Activated naive CD4-positive, alpha-beta T cell treated with anti-CD3 and anti-CD28 coated beads, Interleukin-2, amount 50 U/mL, for 24 hours (primary cell): ENCODE data around the gene NAALAD2.
A peak's percentile ranks its signal among the peaks of the same experiment; 100 is the strongest.
"Not testable (repeated sequence)": the region's sequence is repeated elsewhere in the genome, so short reads cannot be mapped to it uniquely, and the experiment has no call there.

ENCODE experiments used
- H3K27ac Mint-ChIP-seq: one replicate; pipeline ENCODE4 v1.8.0; 2021; ENCODE audit warnings: mild to moderate bottlenecking, mixed read lengths
- H3K27me3 Mint-ChIP-seq: one replicate; pipeline ENCODE4 v1.8.0; 2021; ENCODE audit warnings: mixed read lengths
- H3K36me3 Mint-ChIP-seq: one replicate; pipeline ENCODE4 v1.8.0; 2021; ENCODE audit warnings: mixed read lengths
- H3K4me1 Mint-ChIP-seq: one replicate; pipeline ENCODE4 v1.8.0; 2021; ENCODE audit warnings: mixed read lengths
- H3K4me3 Mint-ChIP-seq: one replicate; pipeline ENCODE4 v1.8.0; 2021; ENCODE audit warnings: mild to moderate bottlenecking, mixed read lengths
- H3K9me3 Mint-ChIP-seq: one replicate; pipeline ENCODE4 v1.8.0; 2021; ENCODE audit warnings: mixed read lengths

Gene NAALAD2

GRCh38 chr11:90134478-90135003 is at the start of gene NAALAD2:
TSS of gene NAALAD2 (plus strand) at chr11:90134663. CDS start at chr11:90134759, 96 bp downstream.
- Mint-ChIP-seq H3K36me3 (no peaks in the 10 kb centered on the region), H3K4me3 (peak within 1 kb of the TSS; percentile 28), H3K9me3 (no peaks in the 10 kb centered on the region), H3K4me1 (peaks cover 15% of the 10 kb centered on the region), H3K27ac (no peak within 1 kb of the TSS), H3K27me3 (peaks cover 41% of the 10 kb centered on the region)

DNA sequence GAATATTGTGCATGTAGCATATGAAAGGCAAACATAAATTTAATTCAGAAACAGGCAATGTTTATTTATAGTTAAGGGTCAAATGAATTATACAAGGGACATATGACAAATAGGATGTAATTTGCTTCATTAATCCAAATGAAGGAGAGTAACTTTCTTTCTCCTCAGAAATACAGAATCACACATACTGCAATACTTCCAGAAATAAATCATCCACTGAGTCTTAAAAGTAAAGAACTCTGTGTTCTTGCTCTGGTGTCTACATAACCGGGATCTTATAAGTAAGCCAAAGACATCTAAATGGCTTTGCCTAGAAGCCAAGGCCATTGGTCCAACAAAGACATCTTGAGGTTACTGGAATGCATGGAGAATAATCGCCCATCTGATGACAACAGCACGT is 48.8 kb upstream of the NAALAD2 start, which contains the start of gene UBTFL1:
Gene UBTFL1 (plus strand): TSS at position 301 of the 400 bp plus-strand sequence. CDS start 0 bp downstream, at position 301.
- not testable (repeated sequence) for H3K4me3 Mint-ChIP-seq, H3K4me1 Mint-ChIP-seq, H3K27ac Mint-ChIP-seq, H3K36me3 Mint-ChIP-seq, H3K9me3 Mint-ChIP-seq, H3K27me3 Mint-ChIP-seq

- not testable (repeated sequence) for H3K36me3 Mint-ChIP-seq, H3K4me1 Mint-ChIP-seq, H3K27ac Mint-ChIP-seq, H3K27me3 Mint-ChIP-seq, H3K9me3 Mint-ChIP-seq, H3K4me3 Mint-ChIP-seq
Measured at GRCh38 chr11:90088731-90089130, 45.7 kb upstream of the NAALAD2 start.

DNA sequence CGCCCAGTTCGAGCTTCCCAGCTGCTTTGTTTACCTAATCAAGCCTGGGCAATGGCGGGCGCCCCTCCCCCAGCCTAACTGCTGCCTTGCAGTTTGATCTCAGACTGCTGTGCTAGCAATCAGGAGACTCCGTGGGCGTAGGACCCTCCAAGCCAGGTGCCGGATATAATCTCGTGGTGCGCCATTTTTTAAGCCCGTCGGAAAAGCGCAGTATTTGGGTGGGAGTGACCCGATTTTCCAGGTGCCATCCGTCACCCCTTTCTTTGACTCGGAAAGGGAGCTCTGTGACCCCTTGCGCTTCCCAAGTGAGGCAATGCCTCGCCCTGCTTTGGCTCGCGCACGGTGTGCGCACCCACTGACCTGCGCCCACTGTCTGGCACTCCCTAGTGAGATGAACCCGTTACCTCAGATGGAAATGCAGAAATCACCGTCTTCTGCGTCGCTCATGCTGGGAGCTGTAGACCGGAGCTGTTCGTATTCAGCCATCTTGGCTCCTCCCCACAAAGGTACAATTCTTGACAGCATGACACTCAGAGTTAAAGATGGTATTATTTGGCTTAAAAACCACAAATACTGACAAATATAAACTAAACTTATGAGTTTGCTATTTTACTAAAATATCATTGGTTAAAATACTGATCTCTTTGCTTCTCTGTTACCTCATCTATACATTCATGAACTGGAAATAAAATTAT is 39.1 kb upstream of the NAALAD2 start:
- H3K9me3 Mint-ChIP-seq, H3K27me3 Mint-ChIP-seq, H3K27ac Mint-ChIP-seq, H3K4me3 Mint-ChIP-seq, H3K36me3 Mint-ChIP-seq, H3K4me1 Mint-ChIP-seq: not testable (repeated sequence)

GRCh38 chr11:90098261-90098660 is 36.2 kb upstream of the NAALAD2 start:
- H3K4me1 Mint-ChIP-seq, H3K9me3 Mint-ChIP-seq, H3K4me3 Mint-ChIP-seq, H3K36me3 Mint-ChIP-seq, H3K27me3 Mint-ChIP-seq, H3K27ac Mint-ChIP-seq: not testable (repeated sequence)

- H3K9me3 Mint-ChIP-seq: no peaks in the 10 kb centered on the region
- H3K4me1 Mint-ChIP-seq: no peaks in the 10 kb centered on the region
- no peaks in the 10 kb centered on the region for H3K36me3 Mint-ChIP-seq
- H3K27ac Mint-ChIP-seq: peak overlapping the region; percentile 18
- no peak overlapping the region for H3K4me3 Mint-ChIP-seq
- H3K27me3 Mint-ChIP-seq: no peaks in the 10 kb centered on the region
Measured at GRCh38 chr11:90100431-90100830, 34.0 kb upstream of the NAALAD2 start.

GRCh38 chr11:90113541-90113940 is 20.9 kb upstream of the NAALAD2 start:
- no peaks in the 10 kb centered on the region for H3K36me3 Mint-ChIP-seq
- no peak overlapping the region for H3K4me3 Mint-ChIP-seq
- H3K9me3 Mint-ChIP-seq: no peaks in the 10 kb centered on the region
- H3K27ac Mint-ChIP-seq: no peak overlapping the region
- peaks cover 8% of the 10 kb centered on the region for H3K27me3 Mint-ChIP-seq
- H3K4me1 Mint-ChIP-seq: no peaks in the 10 kb centered on the region

- no peaks in the 10 kb centered on the region for H3K4me1 Mint-ChIP-seq
- peaks cover 3% of the 10 kb centered on the region for H3K27me3 Mint-ChIP-seq
- H3K4me3 Mint-ChIP-seq: no peak overlapping the region
- no peaks in the 10 kb centered on the region for H3K9me3 Mint-ChIP-seq
- no peak overlapping the region for H3K27ac Mint-ChIP-seq
- no peaks in the 10 kb centered on the region for H3K36me3 Mint-ChIP-seq
Measured at GRCh38 chr11:90120191-90120590, 14.3 kb upstream of the NAALAD2 start.

DNA sequence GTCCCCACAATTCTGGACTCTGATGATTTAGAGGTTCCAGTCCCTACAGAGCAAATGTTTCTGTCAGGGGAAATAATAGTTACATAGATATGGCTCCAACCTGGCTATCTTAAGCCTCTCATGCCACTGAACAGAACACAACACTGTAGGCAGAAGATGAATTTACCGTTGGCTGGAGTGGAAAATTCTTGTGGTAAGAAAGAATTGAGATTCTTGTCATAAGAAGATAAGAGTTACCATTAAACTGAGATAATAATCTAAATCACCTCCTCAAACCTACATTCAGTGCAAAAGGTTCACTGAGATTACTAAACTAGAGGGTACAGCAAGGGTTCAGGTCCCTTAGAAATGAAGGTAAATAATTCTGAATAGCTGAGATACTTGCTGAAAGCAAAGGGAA is 10.1 kb upstream of the NAALAD2 start:
- H3K4me1 Mint-ChIP-seq: no peaks in the 10 kb centered on the region
- H3K27me3 Mint-ChIP-seq: peaks cover 8% of the 10 kb centered on the region
- H3K9me3 Mint-ChIP-seq: no peaks in the 10 kb centered on the region
- no peaks in the 10 kb centered on the region for H3K36me3 Mint-ChIP-seq
- H3K4me3 Mint-ChIP-seq: no peak overlapping the region
- no peak overlapping the region for H3K27ac Mint-ChIP-seq

GRCh38 chr11:90124946-90125345 is 9.5 kb upstream of the NAALAD2 start:
- Mint-ChIP-seq H3K27me3 (peaks cover 10% of the 10 kb centered on the region), H3K4me3 (no peak overlapping the region), H3K9me3 (no peaks in the 10 kb centered on the region), H3K27ac (no peak overlapping the region), H3K36me3 (no peaks in the 10 kb centered on the region), H3K4me1 (no peaks in the 10 kb centered on the region)

- Mint-ChIP-seq H3K4me1 (peaks cover 15% of the 10 kb centered on the region), H3K36me3 (no peaks in the 10 kb centered on the region), H3K27me3 (peaks cover 40% of the 10 kb centered on the region), H3K9me3 (no peaks in the 10 kb centered on the region), H3K4me3 (no peak overlapping the region), H3K27ac (no peak overlapping the region)
Measured at GRCh38 chr11:90133560-90134477, 644 bp upstream of the NAALAD2 start.

DNA sequence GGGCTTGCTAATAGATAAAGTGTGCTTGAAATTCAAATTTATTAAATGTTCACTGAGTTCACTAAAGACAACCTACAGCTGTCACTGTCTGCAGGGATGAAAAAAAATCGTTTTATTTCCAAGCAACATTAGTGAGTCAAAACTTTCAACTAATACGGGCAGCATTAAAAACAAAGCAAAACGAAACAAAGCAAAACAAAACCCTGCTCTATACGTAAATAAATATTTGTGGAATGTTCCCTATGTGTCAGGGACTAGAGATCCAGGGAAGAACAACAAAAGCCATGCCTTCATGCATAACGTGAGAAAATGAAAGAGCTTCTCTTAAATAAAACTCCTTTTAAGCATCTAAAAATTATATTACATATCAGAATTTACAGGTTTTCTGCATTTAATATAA is 553 bp downstream of the NAALAD2 start:
- Mint-ChIP-seq H3K4me1 (peaks cover 15% of the 10 kb centered on the region), H3K36me3 (no peaks in the 10 kb centered on the region), H3K9me3 (no peaks in the 10 kb centered on the region), H3K4me3 (peak overlapping the region; percentile 28), H3K27ac (no peak overlapping the region), H3K27me3 (peaks cover 42% of the 10 kb centered on the region)

DNA sequence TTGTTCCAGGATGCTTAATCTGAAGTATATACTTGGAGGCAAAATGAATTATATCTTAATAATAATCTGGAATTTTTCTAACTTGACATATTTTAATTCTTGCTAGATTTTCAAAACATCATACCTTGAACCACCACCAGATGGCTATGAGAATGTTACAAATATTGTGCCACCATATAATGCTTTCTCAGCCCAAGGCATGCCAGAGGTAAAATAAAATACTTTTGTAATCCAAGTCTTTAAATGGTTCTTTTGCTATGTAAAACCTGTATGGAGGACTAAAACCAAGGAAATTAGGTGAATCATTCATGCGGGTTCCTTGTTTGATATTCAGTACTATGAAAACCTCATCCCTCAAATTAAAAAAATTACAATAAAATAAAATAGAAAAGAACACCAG is 14.4 kb downstream of the NAALAD2 start:
- Mint-ChIP-seq H3K4me1 (no peaks in the 10 kb centered on the region), H3K27ac (no peak overlapping the region), H3K36me3 (no peaks in the 10 kb centered on the region), H3K9me3 (no peaks in the 10 kb centered on the region), H3K27me3 (peaks cover 2% of the 10 kb centered on the region), H3K4me3 (no peak overlapping the region)

DNA sequence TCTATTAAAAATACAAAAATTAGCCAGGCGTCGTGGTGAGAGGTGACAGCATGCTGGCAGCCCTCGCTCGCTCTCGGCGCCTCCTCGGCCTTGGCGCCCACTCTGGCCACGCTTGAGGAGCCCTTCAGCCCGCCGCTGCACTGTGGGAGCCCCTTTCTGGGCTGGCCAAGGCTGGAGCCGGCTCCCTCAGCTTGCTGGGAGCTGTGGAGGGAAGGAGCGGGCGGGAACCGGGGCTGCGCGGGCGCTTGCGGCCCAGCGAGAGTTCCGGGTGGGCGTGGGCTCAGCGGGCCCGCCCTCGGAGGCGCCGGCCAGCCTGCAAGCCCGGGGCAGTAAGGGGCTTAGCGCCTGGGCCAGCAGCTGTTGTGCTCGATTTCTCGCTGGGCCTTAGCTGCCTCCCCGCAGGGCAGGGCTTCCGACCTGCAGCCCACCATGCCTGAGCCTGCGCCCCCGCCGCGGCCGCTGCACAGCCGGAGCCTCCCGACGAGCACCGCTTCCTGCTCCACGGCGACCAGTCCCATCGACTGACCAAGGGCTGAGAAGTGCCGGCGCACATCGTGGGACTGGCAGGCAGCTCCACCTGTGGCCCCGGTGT is 32.6 kb downstream of the NAALAD2 start:
- H3K36me3 Mint-ChIP-seq, H3K4me3 Mint-ChIP-seq, H3K4me1 Mint-ChIP-seq, H3K9me3 Mint-ChIP-seq, H3K27me3 Mint-ChIP-seq, H3K27ac Mint-ChIP-seq: not testable (repeated sequence)

DNA sequence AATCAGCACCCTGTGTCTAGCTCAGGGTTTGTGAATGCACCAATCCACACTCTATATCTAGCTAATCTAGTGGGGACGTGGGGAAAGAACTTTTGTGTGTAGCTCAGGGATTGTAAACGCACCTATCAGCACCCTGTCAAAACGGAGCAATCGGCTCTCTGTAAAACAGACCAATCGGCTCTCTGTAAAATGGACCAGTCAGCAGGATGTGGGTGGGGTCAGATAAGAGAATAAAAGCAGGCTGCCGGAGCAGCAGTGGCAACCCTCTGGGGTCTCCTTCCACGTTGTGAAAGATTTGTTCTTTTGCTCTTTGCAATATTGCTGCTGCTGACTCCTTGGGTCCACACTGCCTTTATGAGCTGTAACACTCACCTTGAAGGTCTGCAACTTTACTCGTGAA is 33.2 kb downstream of the NAALAD2 start:
- not testable (repeated sequence) for H3K4me3 Mint-ChIP-seq, H3K36me3 Mint-ChIP-seq, H3K9me3 Mint-ChIP-seq, H3K27ac Mint-ChIP-seq, H3K27me3 Mint-ChIP-seq, H3K4me1 Mint-ChIP-seq

DNA sequence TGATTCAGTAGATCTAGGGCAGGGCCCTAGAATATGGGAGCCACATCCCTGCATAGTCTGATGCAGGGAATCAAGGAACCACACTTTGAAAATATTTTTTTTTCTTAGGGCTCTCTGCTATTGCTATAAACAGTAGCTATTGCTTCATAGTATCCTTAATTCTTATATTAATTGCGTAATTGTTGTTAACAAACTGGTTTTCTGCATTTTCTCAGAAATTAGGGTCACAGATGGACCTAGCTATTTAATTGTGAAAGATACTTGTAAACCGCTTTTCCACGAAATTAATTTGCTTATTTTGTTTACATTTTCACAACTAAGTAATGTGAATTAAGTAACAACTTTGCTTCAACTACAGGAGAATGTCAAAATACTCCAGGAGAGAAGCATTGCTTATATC is 34.1 kb downstream of the NAALAD2 start:
- no peaks in the 10 kb centered on the region for H3K9me3 Mint-ChIP-seq
- no peaks in the 10 kb centered on the region for H3K36me3 Mint-ChIP-seq
- H3K27me3 Mint-ChIP-seq: peaks cover 5% of the 10 kb centered on the region
- H3K4me1 Mint-ChIP-seq: no peaks in the 10 kb centered on the region
- no peak overlapping the region for H3K4me3 Mint-ChIP-seq
- H3K27ac Mint-ChIP-seq: no peak overlapping the region
